Measurements from ENCODE around the gene CDNF.
A peak's percentile ranks its signal among the peaks of the same experiment; 100 is the strongest.
"Not testable (repeated sequence)": the region's sequence is repeated elsewhere in the genome, so short reads cannot be mapped to it uniquely, and the experiment has no call there.

The CDNF gene

GRCh38 chr10:14838582-14839304 is 906 bp upstream of the CDNF start:
- peak; percentile 85 for DNase-seq (ENCODE audit: low spot score)

DNA sequence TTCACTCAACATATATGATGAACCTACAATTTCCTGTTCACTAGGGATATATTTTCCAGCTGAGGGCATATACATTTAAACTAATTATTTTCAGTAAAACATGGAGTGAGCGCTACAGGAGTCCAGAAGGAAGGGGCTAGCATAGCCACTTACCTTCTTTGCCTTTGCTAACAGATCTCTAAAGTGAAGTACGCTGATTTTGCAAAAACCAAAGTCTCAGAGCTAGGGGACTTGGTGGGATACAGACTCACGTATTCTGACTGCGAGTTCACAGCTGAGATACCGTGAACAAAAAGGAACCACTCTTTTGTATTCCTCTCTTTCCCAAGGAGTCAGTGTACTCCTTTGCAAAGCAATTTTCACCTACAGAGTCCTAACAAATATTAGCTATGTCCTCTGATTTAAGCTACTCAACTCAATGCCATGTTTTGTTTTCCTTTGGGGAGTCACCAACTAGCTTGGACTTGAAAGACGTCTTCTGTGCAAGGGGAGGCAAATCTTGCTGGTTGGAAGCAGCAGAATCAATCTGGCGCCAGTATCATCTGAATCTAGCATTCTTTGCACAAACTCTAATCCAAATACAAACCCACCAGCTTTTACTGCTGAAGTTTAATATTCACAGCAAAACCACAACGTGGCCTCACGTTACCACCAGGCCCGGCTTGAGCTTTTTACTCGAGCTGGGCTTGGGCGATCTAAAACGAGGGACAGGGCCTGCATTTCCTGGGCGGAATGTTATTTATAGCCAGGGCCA is 657 bp downstream of the CDNF start:
- DNase-seq (ENCODE audit: low spot score): no peak

DNA sequence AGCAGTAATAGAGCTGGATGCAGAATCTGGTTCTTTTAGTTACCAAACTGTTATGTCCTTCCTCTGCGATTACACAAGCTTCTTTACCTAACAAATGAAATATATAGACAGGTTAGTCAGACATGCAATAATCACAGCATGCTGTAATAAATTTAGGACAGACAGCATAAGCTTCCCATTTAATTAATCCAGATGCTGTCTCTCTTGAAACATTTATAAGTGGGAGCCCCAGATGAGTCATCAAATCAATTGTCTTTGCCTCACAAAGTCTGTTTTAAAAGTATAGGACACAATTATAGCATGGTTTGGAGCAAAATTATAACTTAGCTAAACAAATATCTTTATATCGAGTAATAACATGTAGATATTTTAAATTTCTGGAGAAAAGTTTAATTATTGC is 1.6 kb downstream of the CDNF start:
- no peak for DNase-seq (ENCODE audit: low spot score)

DNA sequence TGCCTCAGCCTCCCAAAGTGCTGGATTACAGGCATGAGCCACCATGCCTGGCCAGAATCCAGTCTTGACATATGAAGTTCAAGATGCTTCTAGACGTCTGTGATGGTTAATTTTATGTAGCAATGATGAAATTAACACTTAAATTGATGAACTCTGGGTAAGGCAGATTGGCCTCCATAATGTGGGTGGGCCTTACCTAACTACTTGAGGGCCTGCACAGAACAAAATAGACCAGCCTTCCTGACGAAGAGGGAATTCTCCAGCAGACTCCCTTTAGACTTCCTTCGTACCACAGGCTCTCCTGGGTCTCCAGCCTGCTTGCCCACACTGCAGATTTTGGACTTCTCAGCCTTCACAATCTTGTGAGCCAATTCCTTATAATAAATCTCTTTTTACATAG is 4.7 kb downstream of the CDNF start:
- no peak for DNase-seq (ENCODE audit: low spot score)

DNA sequence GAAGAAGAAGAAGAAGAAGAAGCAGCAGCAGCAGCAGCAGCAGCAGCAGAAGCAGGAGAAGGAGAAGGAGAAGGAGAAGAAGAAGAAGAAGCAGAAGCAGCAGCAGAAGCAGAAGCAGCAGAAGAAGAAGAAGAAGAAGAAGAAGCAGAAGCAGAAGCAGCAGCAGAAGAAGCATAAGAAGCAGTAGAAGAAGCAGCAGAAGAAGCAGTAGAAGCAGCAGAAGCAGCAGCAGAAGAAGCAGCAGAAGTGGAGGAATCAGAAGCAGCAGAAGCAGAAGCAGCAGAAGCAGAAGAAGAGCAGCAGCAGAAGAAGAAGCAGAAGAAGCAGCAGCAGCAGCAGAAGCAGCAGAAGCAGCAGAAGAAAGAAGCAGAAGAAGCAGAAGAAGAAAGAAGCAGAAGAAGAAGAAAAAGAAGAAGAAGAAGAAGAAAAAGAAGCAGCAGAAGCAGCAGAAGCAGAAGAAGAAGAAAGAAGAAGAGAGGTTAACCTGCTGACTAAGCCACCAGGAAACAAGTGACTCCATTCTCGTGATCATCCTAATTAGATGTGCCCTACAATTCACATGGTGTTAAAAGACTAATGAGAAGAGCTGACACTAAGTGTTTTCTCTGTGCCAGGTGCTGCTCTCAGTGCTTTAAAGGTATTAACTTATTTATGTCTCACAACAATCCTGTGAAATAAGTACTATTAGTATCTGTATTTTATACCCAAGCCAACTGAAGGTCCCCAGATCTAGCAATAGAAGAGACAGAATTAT is 11.6 kb downstream of the CDNF start:
- no peak for DNase-seq (ENCODE audit: low spot score)

DNA sequence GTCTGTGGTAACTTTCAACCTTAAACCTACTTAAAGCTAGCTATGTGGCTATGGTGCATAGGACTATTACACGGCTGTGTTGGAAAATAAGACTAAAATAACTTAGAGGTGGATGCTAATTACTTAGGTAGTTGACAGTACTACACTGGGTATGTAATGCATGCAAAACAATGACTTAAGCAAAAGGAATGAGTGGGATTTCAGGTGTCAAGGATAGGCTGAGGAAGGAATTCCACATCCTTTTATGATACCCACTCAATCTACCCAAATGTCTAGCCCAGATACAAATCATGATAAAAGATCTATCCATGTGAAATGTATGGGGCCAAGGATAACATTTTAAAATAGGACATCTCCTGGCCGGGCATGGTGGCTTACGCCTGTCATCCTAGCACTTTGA is 13.9 kb downstream of the CDNF start:
- DNase-seq (ENCODE audit: low spot score): no peak

- DNase-seq (ENCODE audit: low spot score): no peak
Observed at GRCh38 chr10:14822879-14823755, 14.7 kb downstream of the CDNF start.

DNA sequence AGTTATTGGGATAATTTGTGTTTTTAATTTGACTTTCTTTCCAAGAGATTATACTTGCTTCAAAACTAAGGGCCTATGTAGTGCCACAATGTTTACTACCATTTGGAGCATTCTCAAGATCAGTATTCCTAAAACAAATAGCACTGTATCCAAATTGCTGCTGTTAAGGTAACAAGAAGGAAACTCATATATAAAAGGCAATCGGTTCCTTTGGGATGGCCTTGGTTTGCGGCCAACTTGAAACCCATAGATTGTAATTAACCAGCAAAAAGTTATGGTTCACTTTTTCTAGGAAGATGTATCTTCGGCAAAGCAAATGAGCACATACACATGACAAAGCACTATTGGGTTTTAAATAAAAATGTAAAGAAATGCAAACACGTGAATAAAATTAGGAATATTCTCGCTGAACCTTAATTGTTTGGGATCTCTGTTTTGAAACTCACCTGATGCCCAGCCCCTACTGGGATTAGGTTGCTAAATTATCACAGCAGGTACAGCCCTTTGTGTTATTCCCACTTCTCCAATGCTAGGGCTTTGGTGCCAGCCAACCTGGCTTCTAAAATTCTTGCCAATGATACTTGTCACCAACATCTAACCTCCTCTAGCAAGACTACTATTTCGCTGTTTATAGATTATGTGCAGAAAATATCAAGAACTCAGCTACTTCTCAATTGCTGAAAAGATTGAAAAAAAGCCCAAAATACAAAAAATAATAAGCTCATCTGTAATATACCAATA is 16.0 kb downstream of the CDNF start:
- DNase-seq (ENCODE audit: low spot score): no peak

GRCh38 chr10:14820775-14821154 is 17.1 kb downstream of the CDNF start:
- DNase-seq (ENCODE audit: low spot score): no peak

DNA sequence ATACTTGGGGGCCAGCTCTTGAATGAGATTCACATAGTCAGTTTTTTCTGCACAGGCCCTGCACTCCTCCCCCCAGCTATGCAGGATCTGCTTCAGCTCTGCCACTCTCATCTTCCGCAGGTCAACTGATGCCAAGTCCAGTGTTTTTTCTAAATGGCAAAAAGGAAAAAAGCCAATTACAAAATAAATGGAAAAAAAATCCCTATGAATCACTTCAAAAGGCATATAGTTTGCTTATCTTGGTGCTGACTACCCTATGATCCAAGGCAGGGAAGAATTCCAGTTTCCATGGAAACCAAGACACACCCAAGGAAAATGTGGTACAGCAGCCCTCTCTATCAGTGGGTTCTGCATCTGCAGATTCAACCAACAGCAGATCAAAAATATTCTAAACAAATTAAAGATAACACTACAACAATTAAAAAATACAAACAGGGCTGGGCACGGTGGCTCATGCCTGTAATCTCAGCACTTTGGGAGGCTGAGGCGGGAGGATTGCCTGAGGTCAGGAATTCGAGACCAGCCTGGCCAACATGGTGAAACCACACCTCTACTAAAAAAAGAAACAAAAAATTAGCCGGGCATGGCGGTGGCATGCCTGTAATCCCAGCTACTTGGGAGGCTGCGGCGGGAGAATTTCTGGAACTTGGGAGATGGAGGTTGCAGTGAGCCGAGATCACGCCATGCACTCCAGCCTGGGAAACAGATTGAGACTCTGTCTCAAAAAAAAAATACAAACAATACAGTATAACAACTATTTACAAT is 17.6 kb downstream of the CDNF start:
- no peak for DNase-seq (ENCODE audit: low spot score)

DNA sequence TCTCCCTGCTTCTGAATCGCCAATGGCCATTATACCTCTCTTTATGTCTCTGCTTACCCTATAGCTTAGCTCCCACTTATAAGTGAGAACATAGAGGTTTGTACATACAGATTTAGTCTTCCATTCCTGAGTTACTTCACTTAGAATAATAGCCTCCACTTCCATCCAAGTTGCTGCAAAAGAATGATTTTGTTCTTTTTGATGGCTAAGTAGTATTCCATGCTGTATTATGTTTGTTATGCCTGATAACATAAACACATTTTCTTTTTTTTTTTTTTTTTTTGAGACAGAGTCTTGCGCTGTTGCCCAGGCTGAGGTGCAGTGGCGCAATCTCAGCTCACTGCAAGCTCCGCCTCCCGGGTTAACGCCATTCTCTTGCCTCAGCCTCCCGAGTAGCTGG is 21.1 kb downstream of the CDNF start:
- not testable (repeated sequence) for DNase-seq (ENCODE audit: low spot score)

- DNase-seq (ENCODE audit: low spot score): no peak
Observed at GRCh38 chr10:14815681-14816080, 22.2 kb downstream of the CDNF start.

- DNase-seq (ENCODE audit: low spot score): no peak
Observed at GRCh38 chr10:14812271-14812670, 25.6 kb downstream of the CDNF start.

DNA sequence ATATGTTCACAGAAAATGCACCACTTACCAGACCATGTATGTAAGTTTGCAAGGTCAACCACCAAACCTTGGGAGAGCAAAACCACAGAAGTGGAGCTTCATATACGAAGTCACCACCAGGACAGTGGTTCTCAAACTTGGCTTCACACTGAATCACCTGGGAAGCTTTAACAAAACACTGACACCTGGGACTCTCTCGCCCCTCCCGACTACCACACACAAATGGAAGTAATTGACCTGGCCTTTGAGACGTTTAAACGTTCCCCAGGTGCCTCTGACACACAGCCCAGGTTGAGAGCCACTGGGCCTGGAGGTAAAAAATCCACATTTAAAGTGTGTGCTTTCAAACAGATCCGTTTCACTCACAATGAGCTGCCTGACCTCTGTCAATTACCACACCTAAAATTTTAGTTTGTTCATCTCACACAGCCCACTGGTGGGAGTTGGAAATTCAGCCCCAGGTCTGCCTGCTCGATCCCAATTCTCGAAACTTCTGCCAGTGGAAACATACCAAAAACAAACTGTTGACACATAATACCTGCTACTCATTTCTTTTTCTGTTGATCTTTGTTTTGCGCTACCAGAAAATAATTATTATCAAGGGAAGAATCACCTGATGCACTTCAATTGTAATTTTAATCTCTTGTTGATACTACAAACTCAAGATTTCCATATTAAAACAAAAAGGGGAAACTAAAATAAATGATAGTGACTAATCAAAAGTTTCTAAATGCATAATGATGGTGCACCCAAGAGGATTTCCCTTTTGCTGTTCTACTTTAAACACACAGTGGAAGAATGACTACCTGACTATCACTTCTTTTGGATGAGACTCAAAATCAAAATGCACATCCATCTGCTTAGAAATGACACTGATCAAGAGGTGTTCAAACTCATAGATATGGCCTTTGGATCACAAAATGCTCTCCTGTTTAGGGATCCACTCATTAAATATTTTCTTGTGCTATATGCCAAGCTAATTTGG is 26.6 kb downstream of the CDNF start:
- no peak for DNase-seq (ENCODE audit: low spot score)

- DNase-seq (ENCODE audit: low spot score): no peak
Observed at GRCh38 chr10:14806318-14806717, 31.5 kb downstream of the CDNF start.

DNA sequence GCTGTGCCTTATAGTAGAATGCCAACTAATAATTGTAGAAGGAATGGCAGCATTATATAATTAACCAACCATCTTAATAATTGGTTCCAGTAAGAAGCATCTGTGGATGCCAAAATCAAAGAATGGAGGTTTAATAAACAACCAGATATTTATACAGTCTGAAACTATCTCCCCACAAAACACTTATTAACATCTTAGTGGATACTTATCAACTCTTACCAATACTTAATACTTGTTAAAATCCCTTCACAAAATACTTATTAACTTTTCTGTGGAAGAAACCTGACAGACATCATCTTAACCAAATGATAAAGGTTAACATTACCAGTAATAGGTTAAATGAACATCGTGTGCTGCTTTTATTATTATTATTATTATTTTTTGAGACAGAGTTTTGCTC is 34.0 kb downstream of the CDNF start:
- no peak for DNase-seq (ENCODE audit: low spot score)

- no peak for DNase-seq (ENCODE audit: low spot score)
Observed at GRCh38 chr10:14801723-14802122, 36.1 kb downstream of the CDNF start.

GRCh38 chr10:14800397-14800796 is 37.4 kb downstream of the CDNF start:
- no peak for DNase-seq (ENCODE audit: low spot score)

- DNase-seq (ENCODE audit: low spot score): no peak
Observed at GRCh38 chr10:14798636-14799035, 39.2 kb downstream of the CDNF start.
